Cardiac septum (tissue), 1 donor: ENCODE results near the gene GRID2. TPM values are rescaled to one million over a fixed set of nuclear protein-coding genes. Genes with fewer than 3 reads are reported as not detected.

Experiments
- DNase-seq: peaks from one replicate; pipeline ENCODE4 v3.0.0-alpha.2; 2020; ENCODE audit warnings: low spot score
- intact Hi-C: fragments of 100-400 bp; cut with DNase I; formaldehyde crosslinking; loops from one replicate; pipeline ENCODE4 v1.14.0; 2022
- total RNA-seq: library from RNA; stranded (reverse); fragmentation: NEBNext Ultra II Directional; extraction: Animal tissue kit (Norgen Biotek cat#: 25700); gene quantifications from one replicate; pipeline ENCODE4 v1.2.1, GENCODE V29; 2021
- donor health status: DM: no; HTN: no; CAD: no.

Gene GRID2
- total RNA-seq, 1 donor from 2014 or later = 0.24 TPM

DNA sequence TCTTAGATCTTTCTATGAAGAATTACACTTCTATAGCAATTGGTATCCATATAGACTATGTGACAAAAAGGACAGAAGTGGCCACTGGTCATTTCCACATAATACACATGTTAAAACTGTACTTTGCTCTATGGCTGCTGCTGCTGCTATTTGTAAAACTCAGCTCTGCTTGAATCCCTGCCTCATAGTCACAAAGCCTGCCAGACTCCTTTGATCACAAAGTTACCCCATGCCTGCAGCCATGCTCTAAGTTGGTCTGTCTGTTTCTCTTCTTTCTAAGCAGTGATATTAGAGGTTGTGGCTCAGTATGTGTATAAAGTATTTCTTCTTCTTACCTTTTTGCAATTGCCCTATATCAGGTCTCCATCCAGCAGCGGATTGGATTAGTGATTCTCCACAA is 210.9 kb downstream of the GRID2 start:
- intact Hi-C loops = no loop called here
- no peak for DNase-seq

DNA sequence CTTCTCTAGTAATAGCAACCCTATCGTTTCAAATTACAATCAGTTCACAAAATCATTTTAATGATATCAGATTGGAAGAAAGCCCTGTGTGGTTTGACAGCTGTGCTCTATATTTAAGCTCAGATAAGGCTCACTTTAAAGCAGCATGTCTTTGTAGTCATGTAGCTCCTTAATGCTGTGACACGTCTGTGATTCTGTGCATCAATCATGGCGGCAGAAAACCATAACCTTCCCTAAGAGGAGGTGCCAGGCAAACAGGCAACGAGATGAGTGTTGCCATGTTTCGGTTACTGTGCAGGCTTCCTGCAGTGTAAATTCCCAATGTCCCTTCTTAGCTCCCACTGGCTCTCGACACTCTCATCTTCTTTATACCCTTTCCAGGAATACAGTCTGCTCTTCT is 212.7 kb downstream of the GRID2 start:
- DNase-seq = no peak
- intact Hi-C loops = no loop called here

DNA sequence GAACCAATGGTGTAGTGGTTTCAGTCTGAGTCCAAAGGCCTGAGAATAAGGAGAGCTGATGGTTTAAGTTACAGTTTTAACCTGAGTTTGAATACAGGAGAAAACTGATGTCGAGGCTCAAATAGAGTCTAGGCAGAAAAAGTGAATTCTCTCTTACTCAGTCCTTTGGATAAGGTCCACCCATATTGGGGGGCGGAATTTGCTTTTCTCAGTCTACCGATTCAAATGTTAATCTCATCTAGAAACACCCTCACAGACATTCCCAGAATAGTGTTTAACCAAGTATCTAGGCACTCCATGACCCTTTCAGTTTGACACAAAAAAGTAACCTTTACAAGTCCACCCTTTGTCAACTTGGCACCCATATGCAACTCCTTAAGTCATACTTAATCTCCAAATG is 216.0 kb downstream of the GRID2 start:
- intact Hi-C loops = no loop called here
- DNase-seq = no peak

DNA sequence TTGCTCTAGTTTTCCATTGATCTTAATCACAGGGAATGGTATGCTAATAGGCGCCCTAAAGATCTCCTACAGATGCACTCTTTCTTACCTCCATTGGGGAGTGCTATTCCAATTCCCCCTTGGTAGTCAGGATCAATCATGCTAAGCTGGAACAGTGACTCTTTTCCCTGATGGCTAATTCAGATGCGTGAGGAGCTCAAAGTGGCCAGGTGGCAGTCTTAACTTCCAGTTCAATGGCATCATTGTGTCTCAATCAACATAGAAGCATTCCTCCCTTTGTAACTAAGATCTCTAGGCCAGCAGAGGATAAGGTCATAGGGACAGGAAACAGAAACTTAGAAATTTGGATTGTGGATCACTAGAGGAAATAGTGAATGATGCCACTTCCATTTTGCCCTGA is 216.8 kb downstream of the GRID2 start:
- intact Hi-C loops = no loop called here
- DNase-seq = no peak

DNA sequence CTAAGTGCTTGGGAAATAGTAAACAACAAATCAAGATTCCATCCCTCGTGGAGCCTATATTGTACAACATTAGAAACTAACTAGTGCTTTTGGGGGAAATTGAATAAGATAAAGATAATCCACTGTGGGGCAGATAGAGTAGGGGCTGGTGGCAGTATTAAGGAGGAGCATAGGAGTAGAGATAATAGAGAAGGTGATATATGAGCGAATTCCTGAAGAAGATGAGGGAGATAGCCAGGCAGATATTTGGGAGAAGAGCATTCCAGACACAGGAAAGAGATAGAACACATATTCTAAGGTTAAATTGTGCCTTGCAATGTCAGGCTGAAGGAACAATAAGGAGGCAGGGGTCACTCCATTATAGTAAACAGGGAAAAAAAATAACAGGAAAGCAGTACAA is 218.2 kb downstream of the GRID2 start:
- intact Hi-C loops = no loop called here
- DNase-seq = no peak

DNA sequence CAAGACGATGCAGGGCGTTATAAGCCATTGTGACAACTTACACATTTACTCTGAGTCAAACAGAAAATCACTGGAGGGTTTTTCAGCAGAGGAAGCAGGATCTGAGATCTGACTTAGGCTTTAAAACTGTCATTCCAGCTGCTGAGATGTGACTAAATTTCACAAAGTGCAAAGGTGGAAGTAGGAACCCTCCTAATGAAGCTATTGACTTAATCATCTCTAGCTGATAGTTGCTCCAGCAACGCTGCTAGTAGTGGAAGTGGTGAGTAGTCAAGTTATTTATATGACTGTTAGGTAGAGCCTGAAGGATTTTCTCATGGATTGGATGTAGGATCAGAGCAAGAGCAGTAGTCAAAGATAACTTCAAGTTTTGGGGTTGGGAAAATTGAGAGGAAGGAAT is 218.6 kb downstream of the GRID2 start:
- intact Hi-C loops = no loop called here

DNA sequence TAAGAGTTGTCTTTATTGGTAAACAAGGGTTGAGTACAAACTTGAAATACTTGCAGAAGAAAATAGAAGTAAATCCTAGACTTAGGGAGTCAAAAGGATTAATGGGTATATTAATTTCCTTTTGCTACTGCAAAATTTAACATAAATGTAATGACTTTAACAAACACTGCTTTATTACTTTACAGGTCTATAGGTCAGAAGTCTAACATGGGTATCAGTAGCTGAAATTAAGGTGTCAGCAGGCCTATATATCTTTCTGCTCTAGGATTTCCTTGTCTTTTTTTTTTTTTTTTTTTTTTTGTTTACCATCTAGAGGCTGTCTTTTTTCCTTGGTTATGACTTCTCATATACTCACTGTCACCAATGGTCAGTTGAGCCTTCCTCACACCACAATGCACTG is 220.4 kb downstream of the GRID2 start:
- intact Hi-C loops = no loop called here
- no peak for DNase-seq

More for the DNA sequence above, 218.6 kb downstream of the GRID2 start:
- DNase-seq = no peak

DNA sequence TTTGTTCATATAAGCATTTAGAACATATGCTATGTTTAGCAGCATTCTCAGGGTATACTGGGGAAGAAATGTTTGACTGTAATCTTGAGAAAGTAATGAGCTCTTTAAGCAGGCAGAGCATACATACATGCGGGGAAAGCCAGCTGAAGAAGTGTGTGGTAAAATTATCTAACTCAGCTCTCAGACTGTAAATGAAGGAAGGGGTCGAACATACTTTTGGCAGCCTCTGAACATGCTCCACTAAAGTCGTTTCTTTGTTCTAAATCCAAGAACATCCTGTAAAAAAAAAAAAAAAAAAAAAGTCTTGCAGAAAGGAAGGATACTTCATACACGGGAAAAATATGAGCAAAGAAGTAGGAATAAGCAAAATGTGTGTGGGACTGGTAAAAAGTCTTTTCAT is 224.8 kb downstream of the GRID2 start:
- intact Hi-C loops = no loop called here

DNA sequence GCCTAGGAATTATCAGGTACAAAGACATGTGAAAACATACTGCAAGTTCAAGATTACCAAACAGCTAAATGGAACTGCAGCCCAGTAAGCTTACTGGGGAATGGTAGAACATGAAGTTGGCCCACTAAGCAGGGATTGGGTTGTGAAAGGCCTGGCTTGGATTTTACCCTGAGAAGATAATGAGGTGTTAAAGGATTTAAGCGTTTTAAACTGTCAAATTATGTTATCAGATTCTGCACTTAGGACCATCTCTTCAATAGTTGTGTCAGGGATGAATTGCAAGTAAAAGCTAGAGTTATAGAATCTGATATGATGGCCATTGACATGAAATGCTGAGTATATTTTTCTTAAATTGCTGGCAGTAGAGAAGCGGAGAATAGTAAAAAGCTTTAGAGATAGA is 225.7 kb downstream of the GRID2 start:
- no peak for DNase-seq
- intact Hi-C loops = no loop called here

More for the DNA sequence above, 224.8 kb downstream of the GRID2 start:
- no peak for DNase-seq

DNA sequence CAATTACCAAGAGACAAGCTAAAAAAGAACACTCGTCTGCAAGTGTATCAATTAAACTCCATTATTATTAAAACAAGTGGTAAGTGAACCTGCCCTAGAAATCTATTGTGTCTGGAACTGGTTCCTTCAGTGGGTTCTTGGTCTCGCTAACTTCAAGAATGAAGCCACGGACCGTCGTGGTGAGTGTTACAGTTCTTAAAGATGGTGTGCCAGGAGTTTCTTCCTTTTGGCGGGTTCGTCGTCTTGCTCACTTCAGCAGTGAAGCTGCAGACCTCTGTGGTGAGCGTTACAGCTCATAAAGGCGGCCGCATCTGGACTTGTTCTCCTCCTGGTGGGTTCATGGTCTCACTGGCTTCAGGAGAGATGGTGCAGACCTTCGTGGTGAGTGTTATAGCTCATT is 231.8 kb downstream of the GRID2 start:
- intact Hi-C loops = no loop called here
- DNase-seq = no peak

DNA sequence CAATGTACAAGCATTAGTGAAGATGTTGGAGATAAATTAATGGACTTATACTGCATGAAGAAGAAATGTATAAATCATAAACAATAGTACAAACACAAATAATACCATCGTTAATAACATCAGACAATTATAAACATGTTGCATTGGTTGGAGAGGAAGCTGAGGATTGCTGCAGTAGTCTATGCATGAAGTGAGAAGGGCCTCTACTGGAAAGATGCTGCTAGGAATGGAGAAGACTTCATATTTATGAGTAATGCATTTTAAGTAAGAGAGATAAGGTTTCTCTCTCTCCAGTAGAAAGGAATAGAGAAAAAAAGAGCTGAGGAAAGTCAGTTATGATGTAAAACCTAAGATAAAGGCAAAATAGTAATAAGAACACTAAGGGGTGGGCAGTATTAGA is 247.8 kb downstream of the GRID2 start:
- intact Hi-C loops = no loop called here
- no peak for DNase-seq

DNA sequence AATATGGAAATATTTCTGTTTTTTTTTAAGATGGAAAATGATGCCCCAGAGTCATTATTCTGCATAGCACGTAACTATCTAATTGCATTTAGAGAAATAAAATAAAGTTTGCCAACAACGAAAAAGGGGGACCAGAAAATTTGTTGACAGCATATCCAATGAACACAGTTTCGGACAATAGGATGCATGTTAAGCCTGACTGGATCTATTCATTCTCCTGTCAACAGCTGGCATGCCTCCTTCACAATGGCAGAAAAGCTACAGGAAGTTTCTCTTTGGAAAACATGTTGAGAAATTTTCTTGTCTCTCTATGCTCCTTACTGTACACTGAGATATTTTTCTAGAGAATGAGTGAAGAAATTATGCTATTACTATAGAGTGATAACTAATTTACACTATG is 262.5 kb downstream of the GRID2 start:
- intact Hi-C loops = no loop called here
- no peak for DNase-seq

DNA sequence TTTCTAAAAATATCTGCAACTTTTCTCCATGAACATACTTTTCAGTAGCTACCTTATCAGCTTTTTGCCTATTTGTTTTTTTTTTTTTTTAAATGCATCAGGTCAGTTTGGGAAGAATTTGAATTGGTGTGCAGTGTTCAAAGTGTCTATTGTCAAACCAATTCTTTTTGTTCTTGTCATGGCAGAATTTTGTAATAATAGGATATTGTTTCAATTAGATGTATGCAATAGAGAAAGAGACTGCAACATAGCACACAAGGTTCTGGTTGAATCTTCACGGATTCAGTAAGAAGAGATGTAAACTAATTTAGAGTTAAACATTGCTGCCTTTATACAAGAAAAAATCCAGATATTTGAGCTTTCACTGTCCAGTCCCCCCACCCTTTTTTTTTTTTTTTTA is 277.1 kb downstream of the GRID2 start:
- no peak for DNase-seq
- intact Hi-C loops = no loop called here

DNA sequence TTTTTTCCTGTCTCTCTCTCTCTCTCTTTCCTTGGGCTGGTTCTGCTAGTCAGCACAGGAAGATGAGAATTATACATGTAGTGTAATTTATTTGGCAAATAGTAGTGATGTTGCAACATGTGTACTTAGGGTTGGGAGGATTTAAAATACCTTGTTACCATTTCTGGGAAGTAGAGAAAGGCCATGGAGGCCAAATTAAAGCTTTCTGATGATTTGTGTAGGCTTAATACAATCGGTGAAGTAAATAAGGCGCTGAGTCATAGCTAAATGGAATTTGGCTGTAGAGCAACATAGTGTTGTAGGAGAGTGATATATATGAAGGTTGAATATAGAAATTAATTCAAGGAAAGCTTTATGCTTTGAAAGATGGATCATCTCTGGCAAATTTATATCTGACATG is 295.3 kb downstream of the GRID2 start:
- DNase-seq = no peak
- intact Hi-C loops = no loop called here

DNA sequence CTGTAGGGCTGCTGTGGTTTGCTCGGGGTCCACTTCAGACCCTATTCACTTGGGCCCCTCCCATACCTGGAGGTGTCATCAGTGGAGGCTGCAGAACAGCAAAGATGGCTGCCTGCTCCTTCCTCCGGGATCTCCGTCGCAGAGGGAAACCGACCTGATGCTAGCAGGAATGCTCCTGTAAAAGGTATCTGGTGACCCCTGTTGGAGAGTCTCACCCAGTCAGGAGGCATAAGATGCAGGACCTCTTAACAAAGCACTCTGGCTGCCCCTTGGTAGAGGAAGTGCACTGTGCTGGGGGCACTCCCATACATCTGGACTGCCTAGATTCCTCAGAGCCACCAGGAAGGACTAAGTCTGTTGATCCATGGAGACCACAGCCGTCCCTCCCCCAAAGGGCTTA is 296.9 kb downstream of the GRID2 start:
- DNase-seq = no peak
- intact Hi-C loops = no loop called here

DNA sequence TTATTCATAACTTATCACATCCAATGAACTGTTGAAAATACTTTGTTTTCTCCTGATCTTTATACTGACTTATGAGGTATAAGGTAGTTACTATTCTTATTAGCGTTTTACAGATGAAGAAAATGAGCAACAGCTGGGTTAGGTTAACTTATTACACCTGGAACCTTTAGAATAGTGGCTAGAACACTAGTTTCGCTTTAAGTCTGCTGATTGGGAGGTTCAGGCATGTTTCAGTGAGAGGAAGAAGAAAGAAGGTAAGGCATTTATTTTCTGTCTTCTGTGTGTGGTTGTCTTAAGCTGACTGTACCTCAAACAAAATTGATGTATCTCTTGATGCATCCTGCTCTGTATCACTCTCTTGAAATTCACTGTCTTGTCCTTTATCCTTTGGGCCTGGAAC is 302.5 kb downstream of the GRID2 start:
- no peak for DNase-seq
- intact Hi-C loops = no loop called here

DNA sequence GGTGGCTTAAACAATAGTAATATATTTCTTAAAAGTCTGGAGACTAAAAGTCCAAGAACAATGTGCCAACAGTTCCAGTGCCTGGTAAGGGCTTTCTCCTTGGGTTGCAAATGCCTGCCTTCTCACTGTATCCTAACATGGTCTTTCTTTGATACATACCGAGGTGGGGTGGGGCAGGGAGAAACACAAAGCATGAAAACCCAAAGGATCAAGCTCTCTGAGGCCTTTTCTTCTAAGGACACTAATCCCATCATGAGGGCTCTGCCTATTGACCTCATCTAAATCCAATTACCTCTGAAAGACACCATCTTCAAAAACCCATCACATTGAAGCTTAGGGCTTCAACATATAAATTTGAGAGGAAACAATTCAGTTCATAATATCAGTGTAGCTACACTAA is 311.3 kb downstream of the GRID2 start:
- DNase-seq = no peak
- intact Hi-C loops = no loop called here

DNA sequence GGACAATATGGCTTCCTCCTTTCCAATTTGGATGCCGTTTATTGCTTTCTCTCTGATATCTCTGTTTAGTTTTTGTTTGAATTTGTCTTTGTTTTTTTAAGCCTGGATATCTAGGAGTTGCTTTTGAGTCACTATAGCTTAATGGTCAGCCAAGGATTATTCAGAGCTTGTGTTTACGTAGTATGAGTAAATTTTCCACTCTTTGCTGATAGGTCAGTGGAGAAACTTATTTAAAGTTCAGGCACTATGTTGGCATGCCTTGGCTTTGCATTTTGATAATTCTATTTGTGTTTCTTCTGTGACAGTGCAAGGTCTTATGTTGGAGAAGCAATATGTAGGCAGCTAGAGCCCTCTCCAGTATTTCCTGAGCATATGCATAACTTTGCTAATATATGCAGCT is 315.2 kb downstream of the GRID2 start:
- DNase-seq = no peak
- intact Hi-C loops = no loop called here

DNA sequence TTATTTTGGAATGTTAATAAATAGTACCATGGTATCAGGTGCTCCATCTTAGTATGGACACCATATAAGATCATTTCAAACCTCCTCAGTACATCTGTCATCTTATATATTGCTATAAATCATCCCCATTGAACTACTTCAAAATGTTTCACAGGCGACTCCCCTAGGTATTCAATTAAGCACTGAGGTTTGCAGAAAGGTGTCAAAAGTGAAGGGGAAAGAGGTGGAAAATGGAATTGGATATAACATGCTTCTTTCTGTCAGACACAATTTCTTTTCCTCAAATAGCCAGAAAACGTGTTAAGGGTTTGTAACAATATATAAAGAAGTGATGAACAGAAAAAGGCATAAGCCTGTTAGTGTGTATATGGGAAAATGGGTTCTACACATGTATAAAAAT is 325.5 kb downstream of the GRID2 start:
- intact Hi-C loops = no loop called here
- no peak for DNase-seq

DNA sequence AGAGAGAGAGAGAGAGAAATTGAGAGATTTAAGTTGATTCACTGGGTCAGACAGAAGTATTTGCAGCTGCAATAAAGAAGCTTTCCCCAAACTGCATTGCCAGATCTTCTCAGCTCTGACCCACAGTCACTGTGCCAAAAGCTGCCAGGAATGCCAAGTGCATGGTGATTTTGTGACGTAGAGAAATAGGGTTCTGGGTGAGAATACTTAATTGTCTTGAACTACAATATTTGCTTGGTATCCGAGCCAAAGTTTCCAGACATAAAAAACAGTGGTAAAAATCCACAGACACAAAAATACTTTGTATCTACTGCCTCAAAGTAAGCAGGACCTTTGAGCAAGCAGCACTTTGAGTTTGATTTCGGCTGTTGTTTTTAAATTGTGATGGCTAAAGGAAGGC is 331.1 kb downstream of the GRID2 start:
- DNase-seq = no peak
- intact Hi-C loops = no loop called here

DNA sequence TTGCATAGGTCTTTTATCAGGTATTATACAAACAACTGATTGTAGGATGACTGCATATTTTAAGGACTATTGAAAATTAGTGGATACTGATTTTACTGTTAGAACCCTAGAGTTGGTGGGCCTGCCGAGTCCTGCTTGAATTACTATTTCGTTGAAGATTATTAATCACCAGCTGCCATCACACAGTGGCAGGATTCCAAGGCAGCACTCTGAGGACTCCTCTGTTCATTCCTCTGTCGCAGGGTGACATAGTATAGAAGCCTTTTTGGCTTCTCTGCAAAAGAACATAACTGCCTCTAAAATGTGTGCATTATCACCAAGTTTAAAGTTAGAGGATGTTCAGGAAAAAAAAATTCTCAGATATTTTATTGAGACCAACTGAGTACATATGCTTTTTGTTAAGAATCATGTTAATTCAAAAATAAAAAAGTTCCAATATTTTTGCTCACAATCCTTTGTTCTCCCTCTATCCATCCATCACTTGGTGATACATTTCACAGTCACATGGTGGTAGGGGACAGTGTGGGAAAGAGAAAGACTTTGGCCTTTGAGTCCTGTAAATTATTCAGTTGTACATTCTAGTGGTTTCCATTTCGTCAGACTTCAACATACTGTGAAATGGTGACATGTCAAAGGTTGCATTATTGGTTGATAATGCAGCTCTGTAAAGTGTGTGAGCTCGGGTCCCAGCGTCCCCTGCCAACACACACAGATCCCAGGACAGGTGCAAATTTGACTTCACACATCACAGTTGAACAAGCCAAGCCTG is 332.5 kb downstream of the GRID2 start:
- intact Hi-C loops = no loop called here
- no peak for DNase-seq

DNA sequence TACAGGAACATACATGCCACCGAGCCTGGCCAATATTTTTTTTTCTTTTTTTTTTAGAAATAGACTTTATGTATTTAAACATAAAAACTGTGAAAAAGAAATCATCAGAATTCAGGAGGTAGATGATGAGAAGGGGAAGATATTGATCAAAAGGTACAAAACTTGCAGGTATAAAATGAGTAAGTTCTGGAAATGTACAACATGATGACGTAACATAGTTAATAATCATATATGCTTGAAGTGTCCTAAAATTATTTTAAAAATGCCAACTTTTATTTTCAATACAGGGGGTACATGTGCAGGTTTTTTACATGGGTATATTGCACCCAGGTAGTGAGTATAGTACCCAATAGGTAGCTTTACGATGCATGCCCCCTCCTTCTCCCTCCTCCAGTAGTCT is 337.6 kb downstream of the GRID2 start:
- intact Hi-C loops = no loop called here

More for the DNA sequence above, 337.6 kb downstream of the GRID2 start:
- no peak for DNase-seq
